PC-9 (cell line): ENCODE measurements around the gene TARDBP.

ENCODE experiments used
- CTCF ChIP-seq: fragments of 200-600 bp; sonication (generic); conservative IDR thresholded peaks from 2 replicates; pipeline ENCODE4 v1.6.1; 2017; ENCODE audit warnings: mixed run types, antibody characterized with exemption, mild to moderate bottlenecking, moderate library complexity
- EZH2 ChIP-seq: fragments of 200-600 bp; sonication (generic); IDR thresholded peaks from 2 replicates; pipeline ENCODE4 v1.8.0; 2017; ENCODE audit warnings: antibody characterized with exemption, low read depth

GRCh38 chr1:11056504-11056903, 44.0 kb downstream of the TARDBP start:
- TF ChIP-seq CTCF (no peak), EZH2 (no peak)
